ENCODE data around the gene TOMM7.

The TOMM7 gene

GRCh38 chr7:22776964-22777363 is 45.7 kb downstream of the TOMM7 start:
- DNase-seq: no peak
- Histone ChIP-seq H3K4me3 (ENCODE audit: control insufficient read depth in 1 of 7, extremely low read depth in 1 of 7, insufficient read depth in 4 of 7, low read depth in 2 of 7, low read length in 6 of 7) (no peak overlapping the region), H3K27ac (ENCODE audit: insufficient read depth in 1 of 2, low read depth in 1 of 2, low read length in 2 of 2, poor library complexity in 1 of 2, severe bottlenecking in 2 of 2) (no peak overlapping the region), H3K9me3 (ENCODE audit: control extremely low read depth in 1 of 5, control insufficient read depth in 4 of 5, insufficient read depth in 2 of 5, low read depth in 1 of 5, low read length in 4 of 5) (no peaks in the 10 kb centered on the region), H3K4me1 (ENCODE audit: control extremely low read depth in 1 of 4, control insufficient read depth in 4 of 4, insufficient read depth in 4 of 4, low read length in 3 of 4) (no peaks in the 10 kb centered on the region), H3K27me3 (replicated peaks in 2 of 5; ENCODE audit: control insufficient read depth in 4 of 5, insufficient read depth in 5 of 5, low read length in 4 of 5) (peaks cover 0 to 7% (median 0%) of the 10 kb centered on the region in 5 experiments), H3K36me3 (ENCODE audit: control insufficient read depth in 4 of 4, insufficient read depth in 4 of 4, low read length in 3 of 4) (no peaks in the 10 kb centered on the region)
- WGBS (ENCODE audit: insufficient coverage): 88% methylated on average over 2 of the region's 4 CpGs
- ChIA-PET POLR2A (interaction anchor here (0.6 kb wide), 1 partner anchor 630 kb away, joined by 3 read pairs; no protein-coding TSS in a partner anchor), CTCF (no interaction called here)

DNA sequence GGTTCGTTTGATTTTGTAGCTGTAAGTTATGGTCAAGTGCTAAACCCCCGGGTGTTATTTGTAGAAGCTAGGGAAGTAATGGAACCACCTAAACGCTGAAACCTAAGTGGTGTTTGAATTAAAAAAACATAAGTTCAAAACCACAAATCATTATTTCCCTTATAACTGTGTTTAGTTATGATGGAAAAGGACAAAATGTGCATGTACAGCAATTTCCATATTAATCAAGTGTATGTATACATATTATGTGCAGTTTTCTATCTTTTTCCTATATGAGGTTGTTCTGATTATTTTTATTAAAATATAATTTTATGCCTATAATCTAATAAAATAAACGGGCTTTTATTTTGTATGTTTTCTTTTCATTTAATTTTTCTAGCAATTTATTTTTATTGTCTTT is 49.8 kb downstream of the TOMM7 start:
- ChIA-PET CTCF (interaction anchor here (1.1 to 1.2 kb wide), 2 partner anchors 10 to 37 kb away, joined by 3 to 5 read pairs; no protein-coding TSS in a partner anchor), POLR2A (no interaction called here)
- Histone ChIP-seq H3K4me3 (ENCODE audit: control insufficient read depth in 1 of 7, extremely low read depth in 1 of 7, insufficient read depth in 4 of 7, low read depth in 2 of 7, low read length in 6 of 7) (no peak overlapping the region), H3K9me3 (ENCODE audit: control extremely low read depth in 1 of 5, control insufficient read depth in 4 of 5, insufficient read depth in 2 of 5, low read depth in 1 of 5, low read length in 4 of 5) (peaks cover 0 to 3% (median 0%) of the 10 kb centered on the region in 5 experiments), H3K27ac (ENCODE audit: insufficient read depth in 1 of 2, low read depth in 1 of 2, low read length in 2 of 2, poor library complexity in 1 of 2, severe bottlenecking in 2 of 2) (no peak overlapping the region), H3K27me3 (replicated peaks in 2 of 5; ENCODE audit: control insufficient read depth in 4 of 5, insufficient read depth in 5 of 5, low read length in 4 of 5) (peaks cover 0 to 5% (median 0%) of the 10 kb centered on the region in 5 experiments), H3K36me3 (ENCODE audit: control insufficient read depth in 4 of 4, insufficient read depth in 4 of 4, low read length in 3 of 4) (no peaks in the 10 kb centered on the region), H3K4me1 (ENCODE audit: control extremely low read depth in 1 of 4, control insufficient read depth in 4 of 4, insufficient read depth in 4 of 4, low read length in 3 of 4) (no peaks in the 10 kb centered on the region)
- no CpG with 5 or more reads among the region's 4 CpGs for WGBS (ENCODE audit: insufficient coverage)
- no peak for DNase-seq

GRCh38 chr7:22771872-22772228 is 50.8 kb downstream of the TOMM7 start:
- CTCF ChIA-PET: interaction anchor here (0.9 kb wide), 1 partner anchor 12 kb away, joined by 3 read pairs; no protein-coding TSS in a partner anchor
- DNase-seq: no peak
- POLR2A ChIA-PET: no interaction called here
- no peaks in the 10 kb centered on the region for H3K36me3 ChIP-seq (ENCODE audit: control insufficient read depth in 4 of 4, insufficient read depth in 4 of 4, low read length in 3 of 4)
- no peak overlapping the region for H3K27ac ChIP-seq (ENCODE audit: insufficient read depth in 1 of 2, low read depth in 1 of 2, low read length in 2 of 2, poor library complexity in 1 of 2, severe bottlenecking in 2 of 2)
- H3K4me1 ChIP-seq (ENCODE audit: control extremely low read depth in 1 of 4, control insufficient read depth in 4 of 4, insufficient read depth in 4 of 4, low read length in 3 of 4): no peaks in the 10 kb centered on the region
- H3K27me3 ChIP-seq (replicated peaks in 2 of 5; ENCODE audit: control insufficient read depth in 4 of 5, insufficient read depth in 5 of 5, low read length in 4 of 5): peaks cover 0 to 5% (median 0%) of the 10 kb centered on the region in 5 experiments
- no peak overlapping the region for H3K4me3 ChIP-seq (ENCODE audit: control insufficient read depth in 1 of 7, extremely low read depth in 1 of 7, insufficient read depth in 4 of 7, low read depth in 2 of 7, low read length in 6 of 7)
- peaks cover 0 to 3% (median 0%) of the 10 kb centered on the region in 5 experiments for H3K9me3 ChIP-seq (ENCODE audit: control extremely low read depth in 1 of 5, control insufficient read depth in 4 of 5, insufficient read depth in 2 of 5, low read depth in 1 of 5, low read length in 4 of 5)
- 98% methylated on average over 4 of the region's 4 CpGs for WGBS (ENCODE audit: insufficient coverage)

- H3K4me3 ChIP-seq (ENCODE audit: control insufficient read depth in 1 of 7, extremely low read depth in 1 of 7, insufficient read depth in 4 of 7, low read depth in 2 of 7, low read length in 6 of 7): no peak overlapping the region
- no peak overlapping the region for H3K27ac ChIP-seq (ENCODE audit: insufficient read depth in 1 of 2, low read depth in 1 of 2, low read length in 2 of 2, poor library complexity in 1 of 2, severe bottlenecking in 2 of 2)
- DNase-seq: no peak
- POLR2A ChIA-PET: no interaction called here
- peaks cover 0 to 3% (median 0%) of the 10 kb centered on the region in 5 experiments for H3K9me3 ChIP-seq (ENCODE audit: control extremely low read depth in 1 of 5, control insufficient read depth in 4 of 5, insufficient read depth in 2 of 5, low read depth in 1 of 5, low read length in 4 of 5)
- no peaks in the 10 kb centered on the region for H3K4me1 ChIP-seq (ENCODE audit: control extremely low read depth in 1 of 4, control insufficient read depth in 4 of 4, insufficient read depth in 4 of 4, low read length in 3 of 4)
- WGBS (ENCODE audit: insufficient coverage): no CpG with 5 or more reads among the region's 1 CpG
- no peaks in the 10 kb centered on the region for H3K36me3 ChIP-seq (ENCODE audit: control insufficient read depth in 4 of 4, insufficient read depth in 4 of 4, low read length in 3 of 4)
- peaks cover 0 to 5% (median 0%) of the 10 kb centered on the region in 5 experiments for H3K27me3 ChIP-seq (replicated peaks in 2 of 5; ENCODE audit: control insufficient read depth in 4 of 5, insufficient read depth in 5 of 5, low read length in 4 of 5)
- CTCF ChIA-PET: no interaction called here
Measured at GRCh38 chr7:22771194-22771871, 51.3 kb downstream of the TOMM7 start.

DNA sequence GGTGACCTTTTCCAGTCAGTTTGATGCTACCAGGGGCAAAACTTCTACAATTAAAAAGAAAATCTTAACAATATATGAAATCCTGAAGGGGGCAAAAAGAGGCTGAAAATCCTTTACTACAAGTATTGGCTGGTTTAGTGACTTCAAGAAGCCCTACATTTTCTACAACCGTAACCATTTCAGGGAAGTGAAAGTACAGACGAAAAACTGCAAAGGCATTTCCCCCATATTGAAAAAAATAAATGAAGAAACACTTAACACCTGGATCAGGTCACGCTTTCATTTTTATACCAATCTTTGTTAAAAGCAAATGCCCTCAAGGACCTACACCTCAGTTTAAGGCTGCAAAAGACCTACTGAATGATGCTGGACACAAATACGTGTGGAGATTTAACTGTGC is 57.0 kb downstream of the TOMM7 start:
- ChIA-PET POLR2A (no interaction called here), CTCF (interaction anchor here (1.1 to 1.5 kb wide), 2 partner anchors 10 to 16 kb away, joined by 3 to 4 read pairs; no protein-coding TSS in a partner anchor)
- H3K4me1 ChIP-seq (ENCODE audit: control extremely low read depth in 1 of 4, control insufficient read depth in 4 of 4, insufficient read depth in 4 of 4, low read length in 3 of 4): no peaks in the 10 kb centered on the region

More for the DNA sequence above, 57.0 kb downstream of the TOMM7 start:
- peaks cover 0 to 4% (median 0%) of the 10 kb centered on the region in 5 experiments for H3K27me3 ChIP-seq (replicated peaks in 2 of 5; ENCODE audit: control insufficient read depth in 4 of 5, insufficient read depth in 5 of 5, low read length in 4 of 5)
- H3K36me3 ChIP-seq (ENCODE audit: control insufficient read depth in 4 of 4, insufficient read depth in 4 of 4, low read length in 3 of 4): no peaks in the 10 kb centered on the region
- H3K9me3 ChIP-seq (ENCODE audit: control extremely low read depth in 1 of 5, control insufficient read depth in 4 of 5, insufficient read depth in 2 of 5, low read depth in 1 of 5, low read length in 4 of 5): peaks cover 0 to 9% (median 1%) of the 10 kb centered on the region in 5 experiments
- no peak overlapping the region for H3K4me3 ChIP-seq (ENCODE audit: control insufficient read depth in 1 of 7, extremely low read depth in 1 of 7, insufficient read depth in 4 of 7, low read depth in 2 of 7, low read length in 6 of 7)
- no peak overlapping the region for H3K27ac ChIP-seq (ENCODE audit: insufficient read depth in 1 of 2, low read depth in 1 of 2, low read length in 2 of 2, poor library complexity in 1 of 2, severe bottlenecking in 2 of 2)
- WGBS (ENCODE audit: insufficient coverage): 94% methylated on average over 3 of the region's 4 CpGs
- DNase-seq: peak in 1 of 3 donors; percentile 2
